NOMO-1 (cell line): ENCODE measurements around the gene GPD1.
"Not testable (repeated sequence)": the region's sequence is repeated elsewhere in the genome, so short reads cannot be mapped to it uniquely, and the experiment has no call there.

Experiments used
- DNase-seq, 2 experiments: peaks; one replicate each; lab custom pipeline; 2025; ENCODE audit not compliant: unreplicated experiment in 2 of 2; lab: John Stamatoyannopoulos, UW

Gene GPD1

GRCh38 chr12:50120521-50120920 lies 16.7 kb downstream of the GPD1 start:
- DNase-seq: no peak

GRCh38 chr12:50120953-50121352 lies 17.1 kb downstream of the GPD1 start:
- DNase-seq: no peak

DNA sequence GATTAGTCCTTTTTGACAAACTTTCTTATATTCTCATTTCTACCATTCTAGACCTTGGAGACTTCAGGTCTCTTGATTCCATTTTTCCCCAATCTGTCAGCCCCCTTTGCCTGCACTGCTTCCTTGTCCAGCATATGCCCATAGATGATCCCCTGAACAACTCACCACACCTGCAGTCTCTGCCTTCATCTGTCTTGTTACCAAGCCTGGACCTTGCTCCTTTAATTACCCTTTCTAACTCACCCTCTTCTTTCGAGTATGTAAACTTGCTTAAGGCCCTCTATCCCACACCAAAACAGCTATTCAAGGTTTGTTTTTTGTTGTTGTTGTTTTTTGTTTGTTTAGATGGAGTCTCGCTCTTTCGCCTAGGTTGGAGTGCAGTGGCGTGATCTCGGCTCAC lies 17.8 kb downstream of the GPD1 start:
- no peak for DNase-seq

DNA sequence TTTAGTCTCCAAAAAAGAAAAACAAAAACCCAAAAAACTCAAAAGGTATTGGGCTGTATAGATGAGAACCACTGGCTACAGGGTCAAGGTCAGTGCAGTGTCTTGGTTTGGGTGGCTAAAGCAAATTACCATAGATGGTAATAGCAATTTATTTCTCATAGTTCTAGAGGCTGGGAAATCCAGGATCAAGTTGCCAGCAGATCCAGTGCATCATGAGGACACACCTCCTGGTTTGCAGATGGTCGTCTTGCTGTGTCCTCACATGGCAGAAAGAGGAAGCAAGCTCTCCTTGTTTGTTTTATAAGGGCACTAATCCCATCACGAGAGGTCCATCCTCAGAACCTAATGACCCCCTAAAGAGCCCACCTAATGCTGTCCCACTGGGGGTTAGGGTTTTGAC lies 19.4 kb downstream of the GPD1 start:
- no peak for DNase-seq

- DNase-seq: no peak
Measured at GRCh38 chr12:50127546-50127945, 23.7 kb downstream of the GPD1 start.

DNA sequence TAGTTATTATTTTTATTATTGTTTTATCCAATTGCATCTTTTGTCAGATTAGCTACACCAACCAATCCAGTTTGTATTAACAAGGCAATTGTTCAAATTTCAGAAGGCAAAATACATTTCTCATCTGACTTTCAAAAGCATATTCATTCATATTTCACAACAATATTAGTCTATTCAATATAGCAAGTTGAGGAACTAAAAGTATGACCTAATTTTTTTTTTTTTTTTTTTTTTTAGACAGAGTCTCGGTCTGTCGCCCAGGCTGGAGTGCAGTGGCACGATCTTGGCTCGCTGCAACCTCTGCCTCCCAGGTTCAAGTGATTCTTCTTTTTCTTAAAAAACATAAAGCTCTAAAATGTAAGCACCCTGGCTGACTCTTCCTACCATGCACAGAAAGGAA lies 25.5 kb downstream of the GPD1 start:
- DNase-seq: no peak

GRCh38 chr12:50132505-50133135 lies 28.8 kb downstream of the GPD1 start:
- peak in 1 of 2 experiments; percentile 12 for DNase-seq

DNA sequence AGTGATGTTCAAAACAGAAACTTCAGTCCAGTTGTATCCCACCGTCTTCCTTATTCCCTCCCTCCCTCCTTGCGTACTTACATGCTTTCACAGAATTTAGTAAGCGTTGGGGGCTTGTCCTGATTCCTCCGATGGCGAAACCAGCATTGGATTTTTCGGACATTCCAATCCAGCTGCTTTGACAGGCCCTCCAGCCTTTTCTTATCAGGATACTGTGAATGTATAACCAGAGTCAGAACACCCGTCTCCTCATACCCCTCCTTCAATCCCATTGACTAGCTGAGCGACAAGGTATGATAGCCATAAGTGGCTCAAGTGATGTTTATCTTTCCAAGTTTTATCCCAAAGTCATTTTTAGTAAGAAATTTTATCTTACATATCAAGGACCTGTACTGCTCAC lies 39.2 kb downstream of the GPD1 start:
- DNase-seq: no peak

DNA sequence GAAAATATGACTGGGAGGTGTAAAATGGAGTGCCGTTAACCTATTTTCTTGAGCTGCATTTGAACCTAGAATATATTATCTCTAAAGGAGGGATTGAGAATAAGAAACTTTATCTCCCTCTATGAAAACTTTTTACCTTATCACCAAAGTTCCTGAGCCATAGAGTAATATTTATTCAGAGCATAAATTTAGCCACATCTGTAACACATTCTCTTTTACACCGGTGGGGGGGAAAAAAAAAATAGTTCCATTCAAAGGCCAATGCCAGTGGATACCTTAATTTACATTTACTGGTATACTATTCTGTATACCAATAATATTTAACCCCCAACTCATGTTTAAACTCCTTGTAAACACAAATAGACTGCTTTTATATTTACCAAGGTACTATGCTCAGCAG lies 41.6 kb downstream of the GPD1 start:
- no peak for DNase-seq

DNA sequence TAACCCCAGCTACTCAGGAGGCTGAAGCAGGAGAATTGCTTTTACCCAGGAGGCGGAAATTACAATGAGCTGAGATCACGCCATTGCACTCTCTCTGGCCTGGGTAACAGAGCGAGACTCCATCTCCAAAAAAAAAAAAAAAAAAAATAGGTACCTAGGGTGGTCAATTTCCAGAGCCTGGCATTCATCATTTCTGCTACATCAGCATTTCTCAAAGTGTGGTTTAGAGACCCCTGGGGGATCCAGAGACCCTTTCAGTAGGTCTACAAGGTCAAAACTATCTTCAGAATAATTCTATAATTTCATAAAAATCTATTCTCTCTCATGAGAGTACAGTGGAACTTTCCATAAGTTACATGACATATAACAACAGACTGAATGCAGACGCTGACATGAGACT lies 43.5 kb downstream of the GPD1 start:
- no peak for DNase-seq

GRCh38 chr12:50148011-50148410 lies 44.2 kb downstream of the GPD1 start:
- DNase-seq: not testable (repeated sequence)

DNA sequence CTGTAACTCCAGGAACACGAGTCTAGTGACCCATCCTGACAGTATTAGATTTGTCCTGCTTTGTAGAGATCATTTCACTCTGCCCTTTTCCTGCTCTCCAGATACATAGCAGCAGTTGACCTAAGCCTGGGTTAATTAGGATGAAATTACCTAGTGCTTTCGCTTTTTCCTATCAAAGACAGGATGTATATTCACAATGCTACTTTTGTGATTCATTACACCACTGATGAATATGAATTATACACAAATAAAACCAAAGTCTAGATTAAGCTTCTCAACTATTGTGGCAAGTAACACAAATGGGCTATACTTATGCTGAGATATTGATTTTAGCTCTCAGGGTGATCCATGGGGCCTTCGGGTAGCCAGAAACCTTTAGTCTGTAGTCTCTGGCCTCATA lies 45.5 kb downstream of the GPD1 start:
- DNase-seq: no peak

DNA sequence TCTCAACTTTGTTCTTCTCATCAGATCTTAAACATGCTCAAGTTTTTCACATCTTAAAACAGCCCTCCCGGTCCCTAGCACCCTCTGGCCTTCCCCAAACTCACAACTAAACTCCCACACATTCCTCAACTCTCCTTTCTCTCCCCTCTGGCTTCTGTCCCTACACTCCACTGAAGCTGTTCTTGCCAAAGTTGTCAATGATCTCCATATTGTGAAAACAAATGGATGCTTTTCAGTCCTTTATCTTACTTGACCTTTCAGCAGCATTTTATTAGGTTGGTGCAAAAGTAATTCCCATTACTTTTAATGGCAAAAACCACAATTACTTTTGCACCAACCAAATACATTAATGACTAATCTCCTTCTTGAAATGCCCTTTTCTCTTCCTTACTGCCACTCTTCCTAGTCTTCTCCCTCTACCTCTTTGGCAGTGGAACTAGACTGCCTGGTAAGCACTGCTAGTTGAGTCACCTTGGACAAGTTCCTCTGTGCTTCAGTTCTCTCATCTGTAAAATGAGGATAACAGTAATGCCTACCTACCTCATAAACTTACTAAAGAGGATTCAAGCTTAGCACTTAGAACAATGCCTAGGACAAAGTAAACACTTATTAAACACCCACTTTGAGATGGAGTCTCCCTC lies 47.4 kb downstream of the GPD1 start:
- DNase-seq: no peak

DNA sequence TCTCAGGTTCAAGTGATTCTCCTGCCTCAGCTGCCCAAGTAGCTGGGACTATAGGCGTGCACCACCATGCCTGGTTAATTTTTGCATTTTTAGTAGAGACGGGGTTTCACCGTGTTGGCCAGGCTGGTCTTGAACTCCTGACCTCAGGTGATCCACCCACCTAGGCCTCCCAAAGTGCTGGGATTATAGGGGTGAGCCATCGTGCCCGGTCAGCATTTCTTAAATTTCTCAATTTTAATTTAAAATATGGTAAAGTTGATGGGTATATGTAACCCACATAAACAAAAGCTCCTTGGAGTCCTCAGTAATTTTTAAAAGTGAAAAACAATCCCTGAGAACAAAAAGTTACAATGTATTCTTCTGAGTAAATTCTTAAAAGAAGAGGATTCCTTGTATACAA lies 51.1 kb downstream of the GPD1 start:
- DNase-seq: not testable (repeated sequence)

GRCh38 chr12:50156641-50157040 lies 52.8 kb downstream of the GPD1 start:
- no peak for DNase-seq

- no peak for DNase-seq
Measured at GRCh38 chr12:50157259-50157658, 53.5 kb downstream of the GPD1 start.

DNA sequence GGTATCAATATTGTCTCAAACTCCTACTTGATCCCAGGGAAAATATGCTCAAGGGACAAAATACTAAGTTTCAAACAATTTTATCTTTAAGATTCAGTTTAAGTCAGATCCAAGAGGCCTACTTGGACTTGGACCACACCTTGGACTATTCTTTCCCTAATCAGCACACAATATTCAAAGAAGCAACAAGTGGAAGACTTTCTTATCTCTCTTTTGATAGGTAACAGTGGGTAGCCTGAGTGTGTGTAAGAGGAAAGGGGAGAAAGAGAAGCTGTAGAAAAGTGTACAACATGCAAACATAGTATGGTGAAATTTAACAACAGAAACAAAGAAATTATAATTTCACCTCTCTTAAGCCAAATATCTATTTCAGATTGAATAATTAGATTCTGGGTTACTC lies 56.8 kb downstream of the GPD1 start:
- DNase-seq: no peak
